Esophagus muscularis mucosa (tissue), 4 donors: Measurements from ENCODE around the gene IGF1R. TPM values are rescaled to one million over a fixed set of nuclear protein-coding genes. Genes with fewer than 3 reads are reported as not detected.

ENCODE experiments used
- DNase-seq: peaks from one replicate; pipeline ENCODE4 v3.0.0-alpha.2; 2017; ENCODE audit errors: extremely low spot score
- H3K27ac ChIP-seq, 4 donors: fragments of 200-600 bp; sonication (generic); replicated peaks in 1 of 4; 1 replicate in 3 of 4; 2 replicates in 1 of 4; pipeline ENCODE4 v1.5.1; 2016 to 2019; ENCODE audit warnings: mild to moderate bottlenecking in 1 of 4
- H3K27me3 ChIP-seq, 4 donors: fragments of 200-600 bp; sonication (generic); one replicate each; pipeline versions ENCODE4 v1.5.1 to v1.6.0; 2016 to 2019
- H3K36me3 ChIP-seq, 4 donors: fragments of 200-600 bp; sonication (generic); one replicate each; pipeline ENCODE4 v1.5.1; 2016 to 2019
- H3K4me1 ChIP-seq, 4 donors: fragments of 200-600 bp; sonication (generic); one replicate each; pipeline ENCODE4 v1.5.1; 2016 to 2019
- H3K4me3 ChIP-seq, 4 donors: fragments of 200-600 bp; sonication (generic); 1 replicate in 2 of 4; 2 replicates in 2 of 4; pipeline ENCODE4 v1.5.1; 2016 to 2019; ENCODE audit warnings: mild to moderate bottlenecking in 4 of 4, moderate library complexity in 1 of 4
- H3K9me3 ChIP-seq, 4 donors: fragments of 200-600 bp; sonication (generic); 1 replicate in 3 of 4; 2 replicates in 1 of 4; pipeline ENCODE4 v1.5.1; 2016 to 2019
- EP300 ChIP-seq: sonication (generic); formaldehyde crosslinking; IDR thresholded peaks from one replicate; pipeline ENCODE4 v1.6.1; 2017; ENCODE audit warnings: antibody characterized with exemption
- POLR2A ChIP-seq: fragments of 450-650 bp; IDR thresholded peaks from one replicate; pipeline ENCODE4 v1.6.1; 2017; ENCODE audit warnings: antibody characterized with exemption, moderate library complexity, mild to moderate bottlenecking, low read depth
- POLR2AphosphoS5 ChIP-seq, 2 donors: sonication (generic); formaldehyde crosslinking; IDR thresholded peaks; one replicate each; pipeline ENCODE4 v1.6.1; 2017; ENCODE audit warnings: antibody characterized with exemption in 2 of 2
- WGBS: methylation state at CpG from one replicate; pipeline ENCODE4 v1.1.5; 2018; 5-methylcytosine and 5-hydroxymethylcytosine counted together
- intact Hi-C: fragments of 100-400 bp; cut with DNase I; formaldehyde crosslinking; loops from one replicate; pipeline ENCODE4 v1.15.1; 2023
- total RNA-seq, 4 donors: library from RNA; depleted of rRNA; stranded (reverse); fragments of >200 nt; gene quantifications; one replicate each; pipeline versions ENCODE4 v1.1.0 to v1.2.1, GENCODE V29; 2016
- TF ChIP-seq, protein P1 (sequence below), 3 experiments: fragments of 200-600 bp in 2 of 3; fragments of 450-650 bp in 1 of 3; sonication (generic) in 2 of 3; IDR thresholded peaks; one replicate each; pipeline ENCODE4 v1.5.1; 2017 to 2019; ENCODE audit warnings: antibody characterized with exemption in 3 of 3, mild to moderate bottlenecking in 2 of 3, moderate library complexity in 1 of 3

Gene IGF1R
- total RNA-seq, 4 donors from 2014 or later = 33.6 to 95.3 (median 49.7) TPM

DNA sequence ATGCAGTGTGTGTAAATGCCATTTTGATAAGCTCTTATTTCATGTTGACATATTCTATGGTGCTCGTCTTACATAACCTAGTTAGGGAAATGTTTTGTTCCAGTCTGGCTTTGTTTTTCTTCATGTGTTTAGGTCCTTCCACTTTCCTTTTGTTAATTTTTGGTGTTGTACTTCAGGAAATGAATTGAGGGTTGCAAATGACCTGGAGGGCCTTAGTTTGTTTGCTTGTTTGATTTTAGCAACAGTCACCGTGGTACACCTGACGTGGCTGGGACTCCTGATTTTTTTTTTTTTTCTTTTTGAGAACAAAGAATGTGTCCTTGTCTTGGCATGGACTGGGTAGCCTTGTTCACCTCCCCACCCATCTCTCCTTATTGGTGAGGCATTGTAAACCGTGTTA lies 114.8 kb downstream of the IGF1R start:
- peaks cover 33 to 72% (median 40%) of the 10 kb centered on the region in 4 donors for H3K4me1 ChIP-seq
- TF ChIP-seq POLR2AphosphoS5 (IDR thresholded peaks at IDR 0.05) = no peak
- TF ChIP-seq POLR2A = no peak
- TF ChIP-seq, protein P1, sequence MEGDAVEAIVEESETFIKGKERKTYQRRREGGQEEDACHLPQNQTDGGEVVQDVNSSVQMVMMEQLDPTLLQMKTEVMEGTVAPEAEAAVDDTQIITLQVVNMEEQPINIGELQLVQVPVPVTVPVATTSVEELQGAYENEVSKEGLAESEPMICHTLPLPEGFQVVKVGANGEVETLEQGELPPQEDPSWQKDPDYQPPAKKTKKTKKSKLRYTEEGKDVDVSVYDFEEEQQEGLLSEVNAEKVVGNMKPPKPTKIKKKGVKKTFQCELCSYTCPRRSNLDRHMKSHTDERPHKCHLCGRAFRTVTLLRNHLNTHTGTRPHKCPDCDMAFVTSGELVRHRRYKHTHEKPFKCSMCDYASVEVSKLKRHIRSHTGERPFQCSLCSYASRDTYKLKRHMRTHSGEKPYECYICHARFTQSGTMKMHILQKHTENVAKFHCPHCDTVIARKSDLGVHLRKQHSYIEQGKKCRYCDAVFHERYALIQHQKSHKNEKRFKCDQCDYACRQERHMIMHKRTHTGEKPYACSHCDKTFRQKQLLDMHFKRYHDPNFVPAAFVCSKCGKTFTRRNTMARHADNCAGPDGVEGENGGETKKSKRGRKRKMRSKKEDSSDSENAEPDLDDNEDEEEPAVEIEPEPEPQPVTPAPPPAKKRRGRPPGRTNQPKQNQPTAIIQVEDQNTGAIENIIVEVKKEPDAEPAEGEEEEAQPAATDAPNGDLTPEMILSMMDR (IDR thresholded peaks at IDR 0.05) = no peak
- TF ChIP-seq EP300 = no peak
- WGBS = 58% methylated on average over 4 of the region's 4 CpGs
- intact Hi-C loops = no loop called here
- no peak for DNase-seq
- no peak overlapping the region for H3K27ac ChIP-seq
- no peaks in the 10 kb centered on the region for H3K9me3 ChIP-seq
- H3K36me3 ChIP-seq = no peaks in the 10 kb centered on the region
- no peaks in the 10 kb centered on the region for H3K27me3 ChIP-seq
- H3K4me3 ChIP-seq = no peak overlapping the region

DNA sequence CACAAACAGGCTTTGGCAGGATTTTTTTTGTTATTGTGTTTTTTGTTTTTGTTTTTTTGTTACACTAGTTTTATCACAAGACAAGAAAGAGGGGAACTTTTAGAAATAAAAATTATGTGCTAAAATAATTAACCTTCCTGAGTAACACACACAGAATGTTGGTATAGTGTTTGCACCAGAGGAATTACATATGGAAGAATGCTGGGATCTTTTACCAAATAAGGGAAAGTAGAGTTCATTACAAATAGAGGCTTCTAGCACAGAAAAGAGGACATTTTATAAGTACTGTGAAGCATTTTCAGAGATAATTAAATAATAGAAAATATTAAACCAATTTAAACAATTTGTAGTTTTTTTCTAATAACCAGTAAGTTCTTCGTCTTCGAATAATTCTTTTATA lies 116.0 kb downstream of the IGF1R start:
- DNase-seq = no peak
- Histone ChIP-seq H3K36me3 (no peaks in the 10 kb centered on the region), H3K27me3 (no peaks in the 10 kb centered on the region), H3K27ac (no peak overlapping the region), H3K4me1 (peaks cover 27 to 63% (median 32%) of the 10 kb centered on the region in 4 donors), H3K4me3 (no peak overlapping the region), H3K9me3 (no peaks in the 10 kb centered on the region)
- WGBS = 95% methylated on average over 2 of the region's 2 CpGs
- intact Hi-C loops = no loop called here
- TF ChIP-seq, protein P1 (IDR thresholded peaks at IDR 0.05) = no peak
- TF ChIP-seq EP300 (no peak), POLR2AphosphoS5 (IDR thresholded peaks at IDR 0.05) (no peak), POLR2A (no peak)

DNA sequence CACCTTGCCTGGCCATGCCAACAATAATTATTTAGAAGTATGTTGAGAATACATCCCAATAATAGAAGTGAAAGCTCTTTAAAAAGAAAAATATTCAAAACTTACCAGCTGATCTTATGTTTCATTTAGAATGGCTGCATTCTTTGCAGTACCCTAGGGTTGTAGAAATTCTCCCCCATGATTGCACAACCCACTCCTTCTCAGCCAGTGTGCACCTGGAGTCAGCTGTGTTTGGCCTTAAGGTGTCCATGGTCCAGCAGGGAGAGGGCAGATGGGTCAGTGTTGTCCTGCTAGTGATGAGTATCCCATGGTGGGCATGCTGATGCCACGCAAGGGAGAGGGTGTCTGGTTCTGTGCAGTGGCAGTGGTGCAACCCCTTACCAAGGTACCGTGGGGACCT lies 117.3 kb downstream of the IGF1R start:
- peaks cover 18 to 56% (median 21%) of the 10 kb centered on the region in 4 donors for H3K4me1 ChIP-seq
- DNase-seq = no peak
- H3K27me3 ChIP-seq = no peaks in the 10 kb centered on the region
- 100% methylated on average over 1 of the region's 2 CpGs for WGBS
- no peaks in the 10 kb centered on the region for H3K9me3 ChIP-seq
- intact Hi-C loops = no loop called here
- H3K4me3 ChIP-seq = no peak overlapping the region
- no peak for TF ChIP-seq POLR2AphosphoS5 (IDR thresholded peaks at IDR 0.05)
- TF ChIP-seq, protein P1 (IDR thresholded peaks at IDR 0.05) = no peak
- TF ChIP-seq EP300 = no peak
- TF ChIP-seq POLR2A = no peak
- H3K27ac ChIP-seq = no peak overlapping the region
- H3K36me3 ChIP-seq = no peaks in the 10 kb centered on the region

DNA sequence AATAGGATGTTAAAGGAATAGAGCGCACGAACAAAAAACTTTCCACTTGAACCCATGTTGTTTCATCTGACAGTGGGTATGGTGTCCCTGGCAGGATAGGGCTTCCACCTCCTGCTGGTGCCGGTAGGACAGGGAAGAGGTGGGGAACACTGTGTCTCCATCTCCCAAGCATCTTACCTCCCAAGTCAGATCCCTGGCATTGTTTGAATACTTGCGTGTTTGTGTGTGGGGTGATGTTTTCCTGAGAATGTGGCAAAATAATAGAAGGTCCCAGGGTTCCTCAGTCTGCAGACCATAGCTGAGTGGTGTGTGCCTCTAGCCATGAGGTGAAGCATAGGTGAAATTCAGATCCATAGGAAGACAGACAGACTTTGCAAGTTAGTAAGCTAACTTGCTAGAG lies 119.4 kb downstream of the IGF1R start:
- TF ChIP-seq POLR2A (no peak), POLR2AphosphoS5 (IDR thresholded peaks at IDR 0.05) (no peak), EP300 (no peak)
- TF ChIP-seq, protein P1 (IDR thresholded peaks at IDR 0.05) = no peak
- Histone ChIP-seq H3K9me3 (no peaks in the 10 kb centered on the region), H3K27me3 (no peaks in the 10 kb centered on the region), H3K4me1 (peaks cover 13 to 50% (median 17%) of the 10 kb centered on the region in 4 donors), H3K36me3 (no peaks in the 10 kb centered on the region), H3K4me3 (no peak overlapping the region), H3K27ac (no peak overlapping the region)
- intact Hi-C loops = no loop called here
- 98% methylated on average over 4 of the region's 4 CpGs for WGBS
- no peak for DNase-seq

DNA sequence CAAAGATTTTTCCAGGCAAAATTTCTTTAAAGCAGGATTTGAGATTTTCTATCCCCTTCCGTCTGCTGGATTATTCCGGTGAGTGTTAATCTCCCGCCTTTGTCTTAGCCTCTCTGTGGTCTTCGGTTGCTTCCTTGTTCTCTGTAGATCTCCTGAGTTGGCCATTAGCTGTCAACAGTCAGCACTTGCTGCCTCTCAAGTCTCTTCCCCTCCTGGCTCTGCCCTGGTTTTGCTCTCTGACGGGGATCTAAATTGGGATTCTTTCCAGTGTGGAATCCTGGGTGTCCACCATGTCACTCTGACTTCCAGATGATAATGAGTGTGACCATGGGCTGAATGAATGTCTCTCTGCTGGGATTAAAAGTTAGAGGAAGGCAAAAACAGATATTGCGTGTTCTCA lies 121.5 kb downstream of the IGF1R start:
- Histone ChIP-seq H3K9me3 (no peaks in the 10 kb centered on the region), H3K4me1 (peaks cover 0 to 48% (median 12%) of the 10 kb centered on the region in 4 donors), H3K4me3 (no peak overlapping the region), H3K36me3 (no peaks in the 10 kb centered on the region), H3K27ac (no peak overlapping the region), H3K27me3 (no peaks in the 10 kb centered on the region)
- no peak for TF ChIP-seq POLR2A
- WGBS = 91% methylated on average over 6 of the region's 6 CpGs
- DNase-seq = no peak
- intact Hi-C loops = loop anchor here (10.0 kb wide), 1 partner anchor 115 kb away; no protein-coding TSS in a partner anchor
